Stomach (tissue), 9 donors: ENCODE data around the gene DNAJC22. TPM values are rescaled to one million over a fixed set of nuclear protein-coding genes. Genes with fewer than 3 reads are reported as not detected.
"Not testable (repeated sequence)": the region's sequence is repeated elsewhere in the genome, so short reads cannot be mapped to it uniquely, and the experiment has no call there.

ENCODE experiments used
- DNase-seq, 2 donors: peaks; one replicate each; pipeline versions ENCODE4 v3.0.0 to v3.0.0-alpha.2; 2013 to 2019
- H3K27ac ChIP-seq, 5 donors: fragments of 200-600 bp in 4 of 5; sonication (generic) in 4 of 5; one replicate each; pipeline ENCODE4 v1.5.1; 2013 to 2019; ENCODE audit warnings: mild to moderate bottlenecking in 1 of 5, moderate library complexity in 1 of 5
- H3K27me3 ChIP-seq, 3 donors: fragments of 200-600 bp; sonication (generic); one replicate each; pipeline ENCODE4 v1.5.1; 2017 to 2019; ENCODE audit warnings: mixed run types in 1 of 3
- H3K36me3 ChIP-seq, 4 donors: fragments of 200-600 bp; sonication (generic); 1 replicate in 3 of 4; 2 replicates in 1 of 4; pipeline ENCODE4 v1.5.1; 2016 to 2019
- H3K4me1 ChIP-seq, 4 donors: fragments of 200-600 bp; sonication (generic); one replicate each; pipeline ENCODE4 v1.5.1; 2016 to 2019
- H3K4me3 ChIP-seq, 4 donors: fragments of 200-600 bp; sonication (generic) in 3 of 4; one replicate each; pipeline ENCODE4 v1.5.1; 2016 to 2019; ENCODE audit warnings: mild to moderate bottlenecking in 1 of 4
- H3K9me3 ChIP-seq, 4 donors: fragments of 200-600 bp; sonication (generic); one replicate each; pipeline ENCODE4 v1.5.1; 2016 to 2019
- CTCF ChIP-seq, 7 experiments: fragments of 450-650 bp in 4 of 7; fragments of 200-600 bp in 3 of 7; sonication (generic) in 3 of 7; IDR thresholded peaks; one replicate each; pipeline ENCODE4 v1.5.1; 2016 to 2019; ENCODE audit warnings: antibody characterized with exemption in 7 of 7, control low read depth in 2 of 7, mild to moderate bottlenecking in 1 of 7
- EP300 ChIP-seq: sonication (generic); formaldehyde crosslinking; IDR thresholded peaks from one replicate; pipeline ENCODE4 v1.6.1; 2017; ENCODE audit warnings: antibody characterized with exemption
- POLR2A ChIP-seq, 4 donors: fragments of 450-650 bp; IDR thresholded peaks; one replicate each; pipeline ENCODE4 v1.6.1; 2016; ENCODE audit warnings: antibody characterized with exemption in 4 of 4, control low read depth in 2 of 4, mild to moderate bottlenecking in 1 of 4, moderate library complexity in 1 of 4
- POLR2AphosphoS5 ChIP-seq, 3 donors: sonication (generic); formaldehyde crosslinking; IDR thresholded peaks; one replicate each; pipeline ENCODE4 v1.6.1; 2016; ENCODE audit warnings: antibody characterized with exemption in 3 of 3
- WGBS, 5 donors: extraction: QIAGEN DNeasy Blood & Tissue Kit in 3 of 5; methylation state at CpG; one replicate each; pipeline versions ENCODE4 v1.1.5 to v1.1.7; 2013 to 2018; 5-methylcytosine and 5-hydroxymethylcytosine counted together
- intact Hi-C: fragments of 100-400 bp; cut with DNase I; formaldehyde crosslinking; loops from one replicate; pipeline ENCODE4 v1.15.1; 2023; ENCODE audit warnings: low total_unique reads
- polyA plus RNA-seq, 3 donors: library from polyadenylated mRNA; stranded (reverse); fragments of 200-250 nt; gene quantifications; one replicate each; pipeline ENCODE4 v1.2.3, GENCODE V29; 2013
- total RNA-seq, 5 donors: library from RNA; depleted of rRNA; stranded (reverse); fragments of >200 nt; gene quantifications; one replicate each; pipeline versions ENCODE4 v1.1.0 to v1.2.3, GENCODE V29; 2014 to 2016
- donor health status: healthy with polysubstance abuse.
- donor health status: Bipolar disorder and iron deficiency.
- donor health status: healthy.

Gene DNAJC22
- total and polyA plus RNA-seq, 8 donors, result 1.5 to 54.7 (median 3.1) TPM; not detected in 1

- Histone ChIP-seq H3K36me3 (peaks cover 0 to 8% (median 0%) of the 10 kb centered on the region in 4 donors), H3K4me1 (peaks cover 14 to 39% (median 21%) of the 10 kb centered on the region in 4 donors), H3K4me3 (peak overlapping the region in 3 of 4 donors; percentile 7 to 13 (median 9)), H3K9me3 (no peaks in the 10 kb centered on the region), H3K27me3 (peaks cover 12 to 73% (median 49%) of the 10 kb centered on the region in 3 donors), H3K27ac (no peak overlapping the region)
- TF ChIP-seq POLR2A (IDR thresholded peaks at IDR 0.05) (no peak), POLR2AphosphoS5 (IDR thresholded peaks at IDR 0.05) (no peak), EP300 (no peak), CTCF (IDR thresholded peaks at IDR 0.05) (no peak)
- intact Hi-C loops, result no loop called here
- WGBS, 5 donors, result 17 to 31% (median 23%) methylated on average over 29 to 40 of the region's 40 CpGs
- peak; percentile 24 to 46 for DNase-seq
These were observed 13.8 kb upstream of the DNAJC22 start for GRCh38 chr12:49332891-49333371.

GRCh38 chr12:49333778-49334177, 12.9 kb upstream of the DNAJC22 start:
- 42 to 64% (median 53%) methylated on average over 21 of the region's 21 CpGs for WGBS, 5 donors

GRCh38 chr12:49334226-49334625, 12.5 kb upstream of the DNAJC22 start:
- intact Hi-C loops, result no loop called here
- DNase-seq, result peak in 1 of 2 donors; percentile 4
- Histone ChIP-seq H3K27me3 (peaks cover 12 to 86% (median 49%) of the 10 kb centered on the region in 3 donors), H3K9me3 (no peaks in the 10 kb centered on the region), H3K36me3 (peaks cover 0 to 2% (median 0%) of the 10 kb centered on the region in 4 donors), H3K27ac (no peak overlapping the region), H3K4me1 (peaks cover 14 to 39% (median 21%) of the 10 kb centered on the region in 4 donors), H3K4me3 (no peak overlapping the region)
- no peak for TF ChIP-seq POLR2A (IDR thresholded peaks at IDR 0.05)
- no peak for TF ChIP-seq POLR2AphosphoS5 (IDR thresholded peaks at IDR 0.05)
- no peak for TF ChIP-seq CTCF (IDR thresholded peaks at IDR 0.05)
- no peak for TF ChIP-seq EP300
- 44 to 70% (median 56%) methylated on average over 19 of the region's 19 CpGs for WGBS, 5 donors

More at GRCh38 chr12:49333778-49334177, 12.9 kb upstream of the DNAJC22 start:
- intact Hi-C loops, H3K4me3 ChIP-seq, H3K36me3 ChIP-seq, H3K9me3 ChIP-seq, H3K27ac ChIP-seq: not testable (repeated sequence)
- DNase-seq, result peak in 1 of 2 donors; percentile 17
- peaks cover 12 to 81% (median 49%) of the 10 kb centered on the region in 3 donors for H3K27me3 ChIP-seq
- H3K4me1 ChIP-seq, result peaks cover 14 to 39% (median 21%) of the 10 kb centered on the region in 4 donors

- DNase-seq, result peak in 1 of 2 donors; percentile 10
- TF ChIP-seq EP300, result no peak
- no peak for TF ChIP-seq POLR2AphosphoS5 (IDR thresholded peaks at IDR 0.05)
- no peak for TF ChIP-seq POLR2A (IDR thresholded peaks at IDR 0.05)
- no peak for TF ChIP-seq CTCF (IDR thresholded peaks at IDR 0.05)
- no peak overlapping the region for H3K4me3 ChIP-seq
- WGBS, 5 donors, result 61 to 76% (median 65%) methylated on average over 11 to 12 of the region's 12 CpGs
- intact Hi-C loops, result loop anchor here (5.0 kb wide), 1 partner anchor 47 kb away; no protein-coding TSS in a partner anchor
- H3K4me1 ChIP-seq, result peaks cover 14 to 39% (median 21%) of the 10 kb centered on the region in 4 donors
- H3K9me3 ChIP-seq, result no peaks in the 10 kb centered on the region
- H3K36me3 ChIP-seq, result no peaks in the 10 kb centered on the region
- no peak overlapping the region for H3K27ac ChIP-seq
- peaks cover 12 to 90% (median 49%) of the 10 kb centered on the region in 3 donors for H3K27me3 ChIP-seq
These were observed 12.0 kb upstream of the DNAJC22 start for GRCh38 chr12:49334681-49335080.
